GM18870 (cell line): ENCODE data around the gene SLA2.
"Not testable (repeated sequence)": the region's sequence is repeated elsewhere in the genome, so short reads cannot be mapped to it uniquely, and the experiment has no call there.

Experiments
- ATAC-seq: cut with Tn5 transposase; IDR thresholded peaks from one replicate; pipeline ENCODE4 v1.9.1; 2021; ENCODE audit warnings: moderate library complexity; ENCODE audit not compliant: unreplicated experiment

The SLA2 gene, protein sequence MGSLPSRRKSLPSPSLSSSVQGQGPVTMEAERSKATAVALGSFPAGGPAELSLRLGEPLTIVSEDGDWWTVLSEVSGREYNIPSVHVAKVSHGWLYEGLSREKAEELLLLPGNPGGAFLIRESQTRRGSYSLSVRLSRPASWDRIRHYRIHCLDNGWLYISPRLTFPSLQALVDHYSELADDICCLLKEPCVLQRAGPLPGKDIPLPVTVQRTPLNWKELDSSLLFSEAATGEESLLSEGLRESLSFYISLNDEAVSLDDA

DNA sequence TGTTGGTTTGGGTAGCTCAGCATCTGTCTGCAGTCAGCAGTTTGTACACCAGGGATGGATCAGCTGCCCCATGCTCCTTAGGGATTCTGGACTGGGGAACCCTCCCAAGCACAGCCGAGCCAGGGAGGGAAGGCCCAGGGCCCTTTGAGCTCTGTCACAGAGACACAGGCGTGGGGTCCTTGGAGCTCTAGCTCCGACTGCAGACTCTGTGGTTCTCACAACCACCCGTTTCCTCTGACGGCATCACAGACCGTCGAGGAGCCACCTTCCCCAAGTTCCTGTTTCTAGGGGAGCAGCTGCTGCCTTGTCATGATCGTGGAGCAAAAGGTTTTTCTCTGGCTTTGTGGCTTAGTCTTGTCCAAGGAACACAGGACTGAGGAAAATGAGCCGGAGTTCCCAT is at the start of gene SLA2:
Gene SLA2, minus strand, starts transcription at position 199 of the 400 bp plus-strand sequence. CDS start 4,861 bp downstream, outside the sequence.
- ATAC-seq, result no peak

DNA sequence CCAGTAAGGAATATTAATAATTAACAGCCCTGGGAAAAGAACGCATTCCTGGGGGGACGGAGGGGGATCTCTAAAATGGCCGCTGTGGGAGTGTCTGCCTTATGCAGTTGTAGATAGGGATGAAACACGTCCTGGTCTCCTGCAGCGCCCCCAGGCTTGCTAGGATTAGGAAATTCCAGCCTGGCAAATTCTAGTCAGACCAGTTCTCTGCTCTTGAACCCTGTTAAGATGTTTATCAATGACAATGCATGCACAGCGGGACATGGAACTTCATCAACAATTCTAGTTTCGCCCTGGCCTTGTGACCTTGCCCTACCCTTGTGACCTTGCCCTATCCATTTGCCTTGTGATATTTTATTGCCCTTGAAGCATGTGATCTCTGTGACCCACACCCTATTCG is 49.5 kb upstream of the SLA2 start:
- not testable (repeated sequence) for ATAC-seq

DNA sequence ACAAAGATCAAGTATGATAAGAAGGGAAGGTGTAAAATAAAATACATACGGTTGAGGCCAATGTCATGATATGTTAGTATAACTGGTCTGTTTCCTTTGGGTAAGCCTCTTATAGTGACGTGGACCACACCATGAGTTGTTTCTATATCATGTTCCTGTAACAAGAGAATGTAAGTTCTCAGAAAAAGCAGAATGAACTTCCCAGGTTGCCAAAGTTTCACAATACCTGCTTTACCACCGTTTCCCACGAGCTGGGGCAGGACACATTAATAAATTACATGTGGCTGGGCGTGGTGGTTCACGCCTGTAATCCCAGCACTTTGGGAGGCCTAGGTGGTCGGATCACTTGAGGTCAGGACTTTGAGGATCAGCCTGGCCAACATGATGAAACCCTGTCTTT is 42.6 kb upstream of the SLA2 start:
- ATAC-seq, result no peak

DNA sequence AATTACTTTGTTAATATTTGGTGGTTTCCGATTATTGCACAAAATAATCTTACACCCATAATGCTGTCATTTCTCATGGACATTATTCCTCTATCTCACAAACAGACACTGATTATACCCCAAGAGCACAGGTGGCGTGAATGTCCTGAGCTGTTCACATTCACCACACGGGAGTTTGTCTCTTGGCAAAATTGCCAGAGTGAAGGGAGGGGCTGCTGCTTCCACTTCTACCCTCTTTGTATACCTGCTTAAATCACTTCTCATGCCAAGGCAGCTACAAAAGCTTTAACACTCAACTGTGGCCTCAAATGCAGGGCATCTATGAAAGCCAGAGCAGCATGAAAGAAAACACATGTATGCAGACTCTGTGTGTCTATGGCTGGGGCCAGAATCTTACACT is 41.9 kb upstream of the SLA2 start:
- no peak for ATAC-seq

DNA sequence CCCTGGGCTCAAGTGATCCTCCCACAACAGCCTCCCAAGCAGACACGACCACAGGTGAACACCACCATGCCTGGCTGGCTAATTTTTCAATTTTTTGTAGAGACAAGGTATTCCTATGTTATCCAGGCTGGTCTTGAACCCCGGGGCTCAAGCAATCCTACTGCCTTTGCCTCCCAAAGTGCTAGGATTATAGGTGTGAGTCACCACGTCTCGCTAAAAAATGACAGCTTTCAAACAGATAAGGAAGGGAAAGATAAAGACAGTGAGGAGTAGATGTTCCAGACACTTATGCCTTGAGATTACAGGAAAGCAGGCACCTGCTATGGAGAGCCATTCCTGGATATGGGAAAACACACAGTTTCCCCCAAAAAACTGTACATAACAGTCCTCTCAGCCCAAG is 40.9 kb upstream of the SLA2 start:
- ATAC-seq, result no peak

DNA sequence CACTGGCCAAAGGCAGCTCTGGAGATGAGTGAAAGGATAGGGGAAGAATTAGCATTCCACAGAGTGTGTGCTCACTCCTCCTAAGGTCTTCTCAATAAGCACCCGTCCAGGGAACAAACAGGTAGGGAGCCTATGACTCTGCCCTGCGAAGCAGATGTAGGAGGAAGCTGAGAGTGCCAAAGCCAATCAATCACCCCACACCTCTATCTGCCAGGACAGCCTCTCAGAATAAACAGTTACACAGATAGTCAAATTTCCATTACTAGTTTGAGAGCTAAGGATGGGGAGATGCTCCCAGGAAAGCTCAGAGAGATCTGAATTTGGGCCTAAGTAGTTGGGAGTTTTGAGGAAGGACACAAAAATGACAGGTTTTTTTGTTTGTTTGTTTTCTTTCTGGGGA is 40.5 kb upstream of the SLA2 start:
- ATAC-seq, result no peak

DNA sequence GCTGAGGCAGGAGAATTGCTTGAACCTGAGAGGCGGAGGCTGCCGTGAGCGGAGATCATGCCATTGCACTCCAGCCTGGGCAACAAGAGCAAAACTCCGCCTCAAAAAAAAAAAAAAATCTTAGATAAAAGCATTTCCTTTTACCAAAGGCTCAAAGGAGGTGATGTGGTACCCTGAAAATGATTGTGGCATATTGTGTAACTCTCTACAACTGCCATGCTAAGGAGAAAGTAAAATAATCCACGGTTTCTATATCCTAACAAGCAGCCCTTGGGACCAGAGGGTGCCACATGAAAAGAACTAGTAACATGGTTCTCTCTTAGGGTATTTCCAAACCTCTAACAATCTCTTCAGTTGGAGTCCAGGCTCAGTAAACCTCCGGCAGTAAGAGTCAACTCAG is 38.8 kb upstream of the SLA2 start:
- ATAC-seq, result no peak

DNA sequence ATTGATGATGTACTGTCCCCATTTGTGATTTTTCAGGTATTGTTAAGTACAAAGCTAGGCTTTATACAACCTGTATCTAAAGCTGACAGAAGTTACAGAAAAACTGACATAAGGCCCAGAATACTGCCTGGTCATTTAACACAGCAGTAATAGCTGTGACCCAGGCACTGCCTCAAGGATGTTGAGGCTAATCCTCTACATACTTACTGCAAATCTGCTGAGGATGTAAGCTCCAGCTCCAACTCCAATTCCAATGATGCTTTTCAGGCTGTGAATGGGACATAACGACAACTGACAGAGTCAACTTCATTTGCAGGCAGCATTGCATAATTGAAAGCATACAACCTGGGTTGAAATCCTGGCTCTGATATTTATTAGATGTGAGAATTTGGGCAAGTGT is 36.3 kb upstream of the SLA2 start:
- ATAC-seq, result no peak

DNA sequence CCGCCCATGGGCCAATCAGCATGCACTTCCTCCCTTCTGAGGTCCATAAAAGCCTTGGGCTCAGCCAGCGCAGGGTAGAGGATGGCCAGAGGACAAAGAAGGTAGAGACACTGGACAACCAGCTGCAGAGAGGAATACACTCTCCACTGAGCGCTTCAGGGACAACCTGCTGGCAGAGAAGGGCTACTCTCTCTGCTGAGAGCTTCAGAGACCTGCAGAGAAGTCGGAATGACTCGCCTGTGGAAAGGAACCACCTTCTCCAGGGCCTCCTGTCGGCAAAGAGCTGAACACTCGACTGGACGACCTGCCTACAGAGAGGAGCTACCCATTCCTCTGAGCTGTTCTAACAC is 31.4 kb upstream of the SLA2 start:
- no peak for ATAC-seq

DNA sequence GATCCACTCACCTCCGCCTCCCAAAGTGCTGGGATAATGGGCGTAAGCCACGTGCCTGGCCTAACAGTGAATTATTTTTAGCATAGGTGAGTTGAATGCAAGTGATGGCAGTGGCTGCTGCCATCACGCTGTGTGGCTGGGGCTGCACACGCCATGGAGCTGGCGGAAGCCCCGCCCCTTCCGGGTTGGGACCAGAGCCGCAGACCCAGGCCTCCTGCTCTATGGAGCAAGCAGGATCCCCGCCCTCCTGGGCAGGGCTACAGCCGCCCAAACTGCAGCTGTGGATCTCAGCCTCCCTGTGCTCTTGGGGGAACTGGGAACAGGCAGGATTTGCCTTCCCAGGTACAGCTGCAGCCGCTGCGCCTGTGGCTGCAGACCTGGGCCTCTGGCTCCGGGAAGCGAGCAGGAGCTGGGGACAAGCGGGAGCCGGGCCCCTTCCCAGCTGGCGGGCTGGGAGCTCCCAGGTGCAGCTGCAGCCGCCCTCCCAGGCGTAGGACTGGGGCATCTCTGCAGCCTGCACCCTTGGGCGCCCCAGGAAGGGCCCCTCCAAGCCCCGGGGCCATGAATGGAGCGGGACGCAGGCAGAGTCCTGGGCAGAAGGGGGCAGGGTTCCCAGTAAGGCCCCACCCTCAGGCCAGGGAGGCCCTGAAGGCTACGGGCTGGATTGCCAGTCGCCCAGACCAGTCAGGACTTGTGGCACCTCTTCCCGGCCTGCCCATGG is 30.9 kb upstream of the SLA2 start:
- no peak for ATAC-seq

DNA sequence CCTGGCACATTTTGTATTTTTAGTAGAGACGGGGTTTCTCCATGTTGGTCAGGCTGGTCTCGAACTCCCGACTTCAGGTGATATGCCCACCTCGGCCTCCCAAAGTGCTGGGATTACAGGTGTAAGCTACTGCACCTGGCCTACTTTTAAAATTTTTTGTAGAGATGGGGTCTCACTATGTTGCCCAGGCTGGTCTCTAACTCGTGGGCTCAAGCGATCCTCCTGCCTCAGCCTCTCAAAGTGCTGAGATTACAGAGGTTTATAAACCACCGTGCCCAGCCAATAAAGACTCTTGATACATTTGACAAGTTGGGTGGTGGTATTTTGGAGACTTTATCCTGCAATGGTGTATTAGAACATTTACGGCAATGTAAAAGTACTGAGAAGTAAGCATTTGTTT is 29.5 kb upstream of the SLA2 start:
- ATAC-seq, result not testable (repeated sequence)

DNA sequence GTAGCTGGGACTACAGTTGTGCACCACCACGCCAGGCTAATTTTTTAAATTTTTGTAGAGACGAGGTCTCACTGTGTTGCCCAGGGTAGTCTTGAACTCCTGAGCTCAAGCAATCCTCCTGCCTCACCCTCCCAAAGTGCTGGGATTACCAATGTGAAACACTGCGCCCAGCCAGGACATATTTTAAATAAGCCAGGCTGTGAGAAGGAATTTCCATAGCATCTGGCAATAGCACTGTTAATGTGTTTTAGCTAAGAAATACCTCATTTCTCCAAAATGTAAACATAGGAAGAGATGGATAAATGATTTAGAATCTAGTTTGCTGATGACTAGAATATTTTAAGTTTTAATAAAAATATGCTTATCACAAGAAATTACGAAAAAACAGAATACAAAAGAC is 27.0 kb upstream of the SLA2 start:
- no peak for ATAC-seq

DNA sequence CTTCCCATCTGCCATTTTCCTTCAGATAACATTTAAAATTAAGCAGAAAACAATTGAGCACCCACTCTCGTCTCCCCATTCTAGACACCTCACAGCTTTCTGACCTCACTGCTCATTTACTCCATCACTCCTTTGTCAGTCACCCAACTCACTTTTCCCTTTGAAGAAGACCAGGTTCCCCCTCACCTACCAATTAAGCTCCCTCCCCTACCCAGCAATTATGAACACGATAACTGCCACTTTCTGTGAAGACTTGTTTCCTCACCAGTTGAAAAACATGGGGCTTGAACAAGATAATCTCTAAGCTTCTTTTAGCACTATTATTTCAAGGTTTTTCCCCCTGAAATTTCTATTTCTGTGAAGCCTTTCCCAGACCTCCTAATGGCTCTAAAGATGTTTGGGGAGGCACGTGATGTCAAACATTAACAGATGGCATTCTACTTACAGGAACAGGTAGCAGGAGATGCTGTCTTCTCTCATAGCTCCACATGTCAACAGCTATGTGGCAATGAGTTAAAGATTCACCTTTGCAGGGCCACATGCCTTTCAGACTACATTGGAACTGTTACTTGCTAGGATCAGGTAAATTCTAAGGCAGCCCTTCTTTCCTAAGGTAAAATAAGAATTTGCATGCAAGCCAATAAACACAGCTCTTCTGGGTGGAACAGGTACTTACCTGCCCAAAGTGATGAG is 24.8 kb upstream of the SLA2 start:
- no peak for ATAC-seq

DNA sequence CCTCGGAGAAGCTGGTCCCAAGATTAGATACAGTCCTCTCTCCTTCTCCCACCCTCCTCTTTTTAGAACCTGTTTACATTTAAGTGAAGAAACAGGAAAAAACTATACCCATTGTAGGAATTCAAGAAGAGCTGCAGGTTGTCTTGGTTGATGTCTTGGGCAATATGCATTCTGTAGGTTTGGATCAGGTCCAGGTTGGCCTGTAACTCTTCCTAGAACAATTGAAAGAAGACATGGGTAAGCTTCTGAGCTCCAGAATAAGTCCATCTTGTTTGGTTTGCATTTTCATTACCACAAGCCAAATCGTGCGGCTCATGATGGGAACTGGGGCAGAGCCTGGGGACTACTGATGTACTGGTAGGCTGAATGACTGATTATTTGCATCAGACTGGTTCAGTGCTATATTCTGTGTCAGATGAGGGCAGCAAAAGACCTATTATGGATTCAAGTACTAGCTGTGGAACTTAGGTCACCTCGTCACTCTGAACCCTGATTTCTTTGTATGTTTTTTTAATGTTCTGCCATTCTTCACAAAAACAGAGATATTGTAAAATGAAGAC is 20.3 kb upstream of the SLA2 start:
- no peak for ATAC-seq

DNA sequence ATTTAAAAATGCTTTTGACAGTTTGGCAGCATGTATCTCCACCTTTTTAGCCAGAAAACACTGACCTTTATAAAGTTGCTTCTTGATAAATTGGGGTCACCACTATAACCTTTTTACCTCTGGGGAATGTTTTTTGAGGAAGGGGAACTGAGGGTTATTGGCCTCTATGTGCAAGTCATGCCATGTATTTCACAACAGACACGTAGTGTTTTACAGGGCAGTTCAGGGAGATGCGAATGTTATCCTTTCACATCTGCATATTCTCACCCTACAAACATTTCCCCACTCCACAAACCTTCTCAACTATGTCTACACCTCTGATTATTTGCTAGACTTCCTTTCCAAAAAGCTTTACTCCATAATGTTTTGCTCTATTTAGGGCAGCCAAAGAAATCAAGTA is 17.0 kb upstream of the SLA2 start:
- no peak for ATAC-seq

DNA sequence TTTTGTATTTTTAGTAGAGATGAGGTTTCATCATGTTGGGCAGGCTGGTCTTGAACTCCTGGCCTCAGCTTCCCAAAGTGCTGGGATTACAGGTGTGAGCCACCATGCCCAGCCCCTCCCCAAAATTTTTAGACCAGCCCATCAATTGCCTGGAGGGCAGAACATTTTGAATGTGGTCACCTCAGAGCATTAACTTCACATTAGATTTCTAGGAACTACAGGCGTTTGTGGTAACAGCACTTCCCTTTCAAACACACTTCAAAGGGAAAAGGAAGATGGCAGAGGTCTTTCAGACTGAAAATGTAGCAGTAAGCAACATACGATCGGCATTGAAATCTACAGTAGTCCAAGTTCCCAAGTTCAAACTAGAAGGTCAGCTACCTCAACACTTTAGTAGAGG is 12.3 kb upstream of the SLA2 start:
- no peak for ATAC-seq

DNA sequence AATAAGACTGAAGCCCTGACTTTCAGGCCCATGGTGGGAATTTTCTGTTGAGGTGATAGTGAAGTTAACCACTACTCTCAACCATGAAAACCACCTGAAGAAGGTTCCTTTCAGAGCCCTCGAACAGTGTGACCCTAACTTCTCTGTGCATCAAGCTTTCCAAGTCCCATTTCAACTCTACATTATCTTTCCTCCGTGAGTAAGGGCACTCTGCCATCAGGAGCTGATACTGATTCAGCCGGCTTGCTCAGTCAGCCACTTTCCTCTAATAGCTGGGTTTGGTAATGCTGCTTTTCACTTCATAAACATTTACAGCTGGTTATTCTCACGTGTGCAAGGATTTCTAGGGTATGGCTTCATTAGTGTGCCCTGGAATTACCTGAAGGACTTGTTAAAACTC is 10.7 kb upstream of the SLA2 start:
- no peak for ATAC-seq

DNA sequence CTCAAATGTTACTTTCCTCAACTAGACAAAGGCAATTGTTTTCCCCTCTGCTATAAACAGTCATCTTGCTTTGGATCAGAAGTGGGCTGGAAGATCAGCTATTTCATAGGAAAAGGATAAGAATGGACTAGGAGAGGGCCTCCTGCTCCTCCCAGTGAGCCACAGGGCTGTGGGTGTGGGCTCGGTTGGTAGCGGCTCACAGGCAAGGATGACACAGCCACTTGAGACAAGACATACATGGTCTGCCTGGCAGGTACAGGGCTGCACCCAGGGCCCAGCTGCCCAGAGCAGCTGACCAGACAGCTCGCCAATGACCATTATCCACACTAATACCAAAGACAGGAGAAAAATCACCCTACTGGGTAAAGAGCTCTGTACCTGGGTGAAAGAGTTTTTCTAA is 9.0 kb upstream of the SLA2 start:
- ATAC-seq, result no peak

DNA sequence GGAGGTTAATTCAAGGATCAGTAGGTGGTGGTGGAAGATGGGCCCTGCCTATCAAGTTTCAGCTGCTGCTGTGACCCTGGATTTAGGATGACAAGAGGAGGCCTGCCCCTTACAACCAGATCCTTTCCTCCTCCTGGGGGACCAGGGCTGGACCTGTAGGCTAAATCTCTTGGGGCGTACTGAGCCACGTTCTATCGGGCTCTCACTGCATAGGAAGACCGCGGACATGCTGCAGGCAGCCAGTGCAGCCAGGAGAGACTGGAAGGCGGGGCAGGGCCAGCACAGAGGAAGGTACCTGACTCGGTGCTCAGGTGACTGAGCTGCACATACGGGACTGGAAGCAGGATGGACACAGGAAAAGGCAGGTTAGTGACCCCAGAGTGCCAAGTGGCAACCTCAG is 8.5 kb upstream of the SLA2 start:
- no peak for ATAC-seq

DNA sequence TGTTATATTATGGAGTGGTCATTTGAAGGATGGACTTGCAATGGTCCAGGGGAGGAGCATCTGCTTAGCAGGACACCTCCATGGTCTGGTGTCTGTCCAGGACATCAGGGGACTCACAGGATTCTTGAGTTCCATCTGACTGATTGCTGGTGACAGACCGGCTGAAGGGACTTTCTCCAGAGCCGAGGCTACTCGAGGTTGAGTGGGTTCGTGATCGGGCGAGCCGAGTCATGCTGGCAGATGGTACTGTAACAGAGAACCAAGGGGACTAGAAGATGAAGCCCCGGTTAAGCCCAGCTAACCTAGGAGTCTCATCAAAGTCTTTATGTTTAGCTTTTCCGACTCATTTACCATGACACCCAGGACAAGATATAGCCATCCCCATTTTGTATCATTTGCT is 7.5 kb upstream of the SLA2 start:
- no peak for ATAC-seq

DNA sequence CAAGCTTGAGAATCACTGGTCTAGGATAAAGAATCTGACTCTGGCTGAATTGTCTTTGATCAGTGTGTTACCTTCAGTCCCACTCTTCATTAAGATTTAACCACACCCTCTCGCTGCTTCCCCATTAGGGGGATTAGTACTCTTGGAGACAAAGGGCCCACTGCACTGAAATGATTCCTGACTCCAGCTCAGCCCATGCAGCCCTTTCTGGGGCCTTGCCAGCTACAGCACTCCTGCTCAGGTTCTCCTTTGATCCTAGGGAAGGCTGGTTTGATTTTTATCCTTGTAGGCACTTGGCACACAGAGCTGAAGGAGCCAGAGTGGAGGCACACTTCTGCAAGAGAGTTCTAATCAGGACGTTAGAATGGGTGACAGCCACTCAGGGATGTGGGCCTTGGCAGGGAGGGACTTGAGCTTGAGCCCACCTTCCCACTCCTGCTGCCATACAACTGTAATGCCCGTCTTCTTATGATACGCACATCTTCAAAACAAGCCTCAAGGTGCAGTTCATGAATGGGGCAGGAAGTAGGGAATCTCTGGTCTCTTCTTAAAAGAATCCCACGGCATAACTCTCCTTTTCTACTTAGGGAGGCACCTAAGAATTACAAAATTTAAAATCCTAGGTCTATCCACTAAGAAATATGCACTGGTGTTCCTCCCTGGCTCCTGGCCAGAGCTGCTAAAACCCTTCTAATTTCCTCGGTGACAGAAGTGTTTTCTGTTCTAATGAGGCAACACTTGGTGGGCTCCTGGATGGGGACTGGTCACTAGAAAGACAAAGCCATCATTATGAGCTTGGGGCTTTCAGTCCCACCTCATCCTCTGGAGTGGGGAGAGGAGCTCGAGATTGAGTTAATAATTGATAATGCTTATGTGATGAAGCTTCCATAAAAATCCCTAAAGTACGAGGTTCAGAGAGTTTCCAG is 1.5 kb upstream of the SLA2 start:
- ATAC-seq, result no peak
